HCT116 (cell line): ENCODE data around the gene SH3D19. TPM values are rescaled to one million over a fixed set of nuclear protein-coding genes. Genes with fewer than 3 reads are reported as not detected.

Experiments
- ATAC-seq: fragments of 200-7000 bp; cut with Tn5 transposase; 2 replicates; pipeline ENCODE4 v1.9.1; 2020; ENCODE audit warnings: mild to moderate bottlenecking, moderate library complexity
- BruUV-seq: library from RNA; stranded (reverse); fragments of 400-500 nt; replicated peaks from 2 replicates; lab custom pipeline; 2021; lab: Mats Ljungman, UMichigan
- CTCF ChIA-PET: fragments of 300-600 bp; sonication (Branson Sonifier 250); formaldehyde crosslinking; loops from one replicate; lab custom pipeline; 2021; ENCODE audit warnings: antibody characterized with exemption; lab: Charles Lee
- POLR2A ChIA-PET: fragments of 300-600, 350-600 bp; sonication (Branson Sonifier 250); formaldehyde crosslinking; loops from one replicate; lab custom pipeline; 2021; ENCODE audit warnings: antibody characterized with exemption; lab: Charles Lee
- RAD21 ChIA-PET, 2 experiments: fragments of 300-600 bp; sonication (Branson Sonifier 250); formaldehyde crosslinking; loops; one replicate each; lab custom pipeline; 2023; ENCODE audit warnings: low total read pairs in 2 of 2; ENCODE audit not compliant: uncharacterized antibody in 2 of 2, unreplicated experiment in 2 of 2, low non-redundant PET in 1 of 2; lab: Charles Lee
- DNase-seq: peaks from one replicate; pipeline ENCODE4 v3.0.0-alpha.2; 2010; ENCODE audit warnings: low read depth, low spot score
- H2AFZ ChIP-seq: fragments of 200-600 bp; shearing (Covaris generic), sonication (generic); 2 replicates; pipeline ENCODE4 v1.6.1; 2017; ENCODE audit warnings: low read depth, mixed run types, mixed read lengths, antibody characterized with exemption, low read length; ENCODE audit not compliant: poor library complexity, severe bottlenecking
- H3K27ac ChIP-seq: 2 replicates; pipeline ENCODE4 v1.5.1; 2012; ENCODE audit warnings: low read depth, low read length
- H3K27me3 ChIP-seq: fragments of 200-600 bp; sonication (generic); 2 replicates; pipeline ENCODE4 v1.6.1; 2016; ENCODE audit warnings: mixed run types, low read length, mixed read lengths; ENCODE audit not compliant: insufficient read depth
- H3K36me3 ChIP-seq, 2 experiments: fragments of 200-500 bp in 1 of 2; fragments of 200-600 bp in 1 of 2; sonication (Bioruptor generic) in 1 of 2; sonication (generic) in 1 of 2; 2 replicates each; pipeline versions ENCODE4 v1.5.1 to v1.6.1; 2014 to 2016; ENCODE audit warnings: low read length in 2 of 2, inconsistent platforms in 1 of 2, mixed read lengths in 1 of 2, mixed run types in 1 of 2; ENCODE audit not compliant: insufficient read depth in 2 of 2, control insufficient read depth in 1 of 2
- H3K4me1 ChIP-seq, 2 experiments: fragments of 200-600 bp in 1 of 2; sonication (generic) in 1 of 2; 2 replicates each; pipeline versions ENCODE4 v1.5.1 to v1.6.1; 2012 to 2017; ENCODE audit warnings: low read length in 2 of 2, inconsistent platforms in 1 of 2, mild to moderate bottlenecking in 1 of 2, mixed read lengths in 1 of 2, mixed run types in 1 of 2, moderate library complexity in 1 of 2; ENCODE audit not compliant: insufficient read depth in 2 of 2, control insufficient read depth in 1 of 2
- H3K4me2 ChIP-seq: fragments of 200-600 bp; sonication (generic); 2 replicates; pipeline ENCODE4 v1.6.1; 2017; ENCODE audit warnings: mixed run types, low read length, mixed read lengths
- H3K4me3 ChIP-seq, 2 experiments: fragments of 200-600 bp in 1 of 2; sonication (generic) in 1 of 2; replicated peaks in 1 of 2; 2 replicates each; pipeline ENCODE4 v1.5.1; 2011 to 2016; ENCODE audit warnings: low read length in 2 of 2, control low read depth in 1 of 2, low read depth in 1 of 2, mild to moderate bottlenecking in 1 of 2, mixed read lengths in 1 of 2, mixed run types in 1 of 2
- H3K79me2 ChIP-seq: fragments of 200-600 bp; sonication (generic); 2 replicates; pipeline ENCODE4 v1.6.1; 2017; ENCODE audit warnings: mild to moderate bottlenecking, mixed run types, low read length, moderate library complexity, mixed read lengths; ENCODE audit not compliant: insufficient read depth
- H3K9ac ChIP-seq: fragments of 200-600 bp; sonication (generic); 2 replicates; pipeline ENCODE4 v1.6.1; 2016; ENCODE audit warnings: low read length, mixed read lengths
- H3K9me2 ChIP-seq: fragments of 200-600 bp; sonication (generic), shearing (Covaris generic); 2 replicates; pipeline ENCODE4 v1.6.1; 2017; ENCODE audit warnings: mixed run types, mild to moderate bottlenecking, moderate library complexity; ENCODE audit not compliant: insufficient read depth
- H3K9me3 ChIP-seq, 2 experiments: fragments of 200-500 bp in 1 of 2; fragments of 200-600 bp in 1 of 2; sonication (Bioruptor generic) in 1 of 2; sonication (generic) in 1 of 2; 2 replicates each; pipeline ENCODE4 v1.6.1; 2014 to 2017; ENCODE audit warnings: low read length in 2 of 2, mixed read lengths in 2 of 2, inconsistent platforms in 1 of 2, low read depth in 1 of 2, mild to moderate bottlenecking in 1 of 2, mixed run types in 1 of 2, moderate library complexity in 1 of 2; ENCODE audit not compliant: control insufficient read depth in 1 of 2, insufficient read depth in 1 of 2
- H4K20me1 ChIP-seq: fragments of 200-600 bp; sonication (generic), shearing (Covaris generic); 2 replicates; pipeline ENCODE4 v1.6.1; 2017; ENCODE audit warnings: mixed run types, mild to moderate bottlenecking, moderate library complexity; ENCODE audit not compliant: insufficient read depth
- CBX3 ChIP-seq: IDR thresholded peaks from 2 replicates; pipeline ENCODE4 v1.6.1; 2012; ENCODE audit warnings: low read depth
- CEBPB ChIP-seq: IDR thresholded peaks from 2 replicates; pipeline ENCODE4 v1.6.1; 2012; ENCODE audit warnings: low read depth
- ELF1 ChIP-seq: IDR thresholded peaks from 2 replicates; pipeline ENCODE4 v1.6.1; 2012; ENCODE audit warnings: low read depth, borderline replicate concordance
- EZH2 ChIP-seq: fragments of 200-600 bp; sonication (generic); IDR thresholded peaks from 2 replicates; pipeline ENCODE4 v1.6.1; 2017; ENCODE audit warnings: antibody characterized with exemption, mixed run types
- EZH2phosphoT487 ChIP-seq: fragments of 200-600 bp; IDR thresholded peaks from 2 replicates; pipeline ENCODE4 v1.6.1; 2018; ENCODE audit warnings: antibody characterized with exemption, borderline replicate concordance
- FOSL1 ChIP-seq: IDR thresholded peaks from 2 replicates; pipeline ENCODE4 v1.6.1; 2012; ENCODE audit warnings: low read depth
- JUND ChIP-seq: IDR thresholded peaks from 2 replicates; pipeline ENCODE4 v1.6.1; 2012
- POLR2A ChIP-seq: IDR thresholded peaks from 2 replicates; pipeline ENCODE4 v1.7.0; 2011; ENCODE audit warnings: borderline replicate concordance; ENCODE audit not compliant: insufficient read depth, insufficient read length; ENCODE audit errors: extremely low read depth
- POLR2AphosphoS5 ChIP-seq: IDR thresholded peaks from 2 replicates; pipeline ENCODE4 v1.6.1; 2011; ENCODE audit warnings: mild to moderate bottlenecking, low read depth, low read length, moderate library complexity
- SIN3A ChIP-seq: IDR thresholded peaks from 2 replicates; pipeline ENCODE4 v1.6.1; 2012; ENCODE audit warnings: low read depth
- SP1 ChIP-seq: IDR thresholded peaks from 2 replicates; pipeline ENCODE4 v1.6.1; 2012; ENCODE audit warnings: low read depth
- SRF ChIP-seq: IDR thresholded peaks from 2 replicates; pipeline ENCODE4 v1.6.1; 2012; ENCODE audit warnings: low read depth
- YY1 ChIP-seq: IDR thresholded peaks from 2 replicates; pipeline ENCODE4 v1.6.1; 2011; ENCODE audit warnings: low read length, low read depth, moderate library complexity, mild to moderate bottlenecking; ENCODE audit not compliant: insufficient replicate concordance; ENCODE audit errors: extremely low read depth
- intact Hi-C: fragments of 100-400 bp; cut with micrococcal nuclease; formaldehyde crosslinking; loops from 2 replicates; pipeline ENCODE4 v1.10.0; 2022
- total RNA-seq: library from RNA; stranded (reverse); gene quantifications from one replicate; pipeline ENCODE4 v1.2.1, GENCODE V29; 2021; ENCODE audit not compliant: unreplicated experiment
- TF ChIP-seq, protein P1 (sequence below): IDR thresholded peaks from 2 replicates; pipeline ENCODE4 v1.6.1; 2011; ENCODE audit warnings: mild to moderate bottlenecking, low read length, moderate library complexity; ENCODE audit not compliant: insufficient replicate concordance; ENCODE audit errors: extremely low read depth
- TF ChIP-seq, protein P2 (sequence below): IDR thresholded peaks from 2 replicates; pipeline ENCODE4 v1.6.1; 2012; ENCODE audit warnings: low read depth
- TF ChIP-seq, protein P3 (sequence below): IDR thresholded peaks from 2 replicates; pipeline ENCODE4 v1.6.1; 2012

SH3D19 gene
- total RNA-seq, 1 experiment from 2014 or later: 37.5 TPM

DNA sequence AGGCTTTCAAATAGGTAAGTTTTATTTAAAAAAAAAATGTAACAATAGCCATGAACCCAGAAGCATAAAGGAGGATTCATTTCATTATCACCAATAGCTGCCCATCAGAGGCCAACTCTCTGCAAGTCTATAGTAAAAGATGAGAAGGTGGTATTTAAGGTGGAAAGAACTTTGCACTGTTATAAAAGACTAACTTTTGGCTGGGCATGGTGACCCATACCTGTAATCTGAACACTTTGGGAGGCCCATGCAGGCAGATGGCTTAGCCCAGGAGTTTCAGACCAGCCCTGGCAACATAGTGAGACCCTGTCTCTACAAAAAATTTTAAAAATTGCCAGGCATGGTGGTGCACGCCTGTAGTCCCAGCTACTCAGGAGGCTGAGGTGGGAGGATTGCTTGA lies 182.6 kb downstream of the SH3D19 start:
- Histone ChIP-seq H3K9me2 (no peaks in the 10 kb centered on the region), H3K9ac (no peak overlapping the region), H3K9me3 (no peaks in the 10 kb centered on the region), H3K4me1 (no peaks in the 10 kb centered on the region), H3K79me2 (no peaks in the 10 kb centered on the region), H3K4me3 (no peak overlapping the region), H3K27ac (no peak overlapping the region), H3K4me2 (no peak overlapping the region), H4K20me1 (no peaks in the 10 kb centered on the region), H3K27me3 (no peaks in the 10 kb centered on the region), H3K36me3 (0 out of 4 replicates have a peak, but pooled peaks cover 0 to 3% of the 10 kb centered on the region in 2 experiments), H2AFZ (no peak overlapping the region)
- ChIA-PET CTCF (no interaction called here), POLR2A (no interaction called here), RAD21 (no interaction called here)
- DNase-seq (no peak), ATAC-seq (no peak)
- intact Hi-C loops: no loop called here
- no TSS peak for BruUV-seq
- TF ChIP-seq SP1: no peak
- TF ChIP-seq, protein P1, sequence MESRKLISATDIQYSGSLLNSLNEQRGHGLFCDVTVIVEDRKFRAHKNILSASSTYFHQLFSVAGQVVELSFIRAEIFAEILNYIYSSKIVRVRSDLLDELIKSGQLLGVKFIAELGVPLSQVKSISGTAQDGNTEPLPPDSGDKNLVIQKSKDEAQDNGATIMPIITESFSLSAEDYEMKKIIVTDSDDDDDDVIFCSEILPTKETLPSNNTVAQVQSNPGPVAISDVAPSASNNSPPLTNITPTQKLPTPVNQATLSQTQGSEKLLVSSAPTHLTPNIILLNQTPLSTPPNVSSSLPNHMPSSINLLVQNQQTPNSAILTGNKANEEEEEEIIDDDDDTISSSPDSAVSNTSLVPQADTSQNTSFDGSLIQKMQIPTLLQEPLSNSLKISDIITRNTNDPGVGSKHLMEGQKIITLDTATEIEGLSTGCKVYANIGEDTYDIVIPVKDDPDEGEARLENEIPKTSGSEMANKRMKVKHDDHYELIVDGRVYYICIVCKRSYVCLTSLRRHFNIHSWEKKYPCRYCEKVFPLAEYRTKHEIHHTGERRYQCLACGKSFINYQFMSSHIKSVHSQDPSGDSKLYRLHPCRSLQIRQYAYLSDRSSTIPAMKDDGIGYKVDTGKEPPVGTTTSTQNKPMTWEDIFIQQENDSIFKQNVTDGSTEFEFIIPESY: no peak
- TF ChIP-seq, protein P2, sequence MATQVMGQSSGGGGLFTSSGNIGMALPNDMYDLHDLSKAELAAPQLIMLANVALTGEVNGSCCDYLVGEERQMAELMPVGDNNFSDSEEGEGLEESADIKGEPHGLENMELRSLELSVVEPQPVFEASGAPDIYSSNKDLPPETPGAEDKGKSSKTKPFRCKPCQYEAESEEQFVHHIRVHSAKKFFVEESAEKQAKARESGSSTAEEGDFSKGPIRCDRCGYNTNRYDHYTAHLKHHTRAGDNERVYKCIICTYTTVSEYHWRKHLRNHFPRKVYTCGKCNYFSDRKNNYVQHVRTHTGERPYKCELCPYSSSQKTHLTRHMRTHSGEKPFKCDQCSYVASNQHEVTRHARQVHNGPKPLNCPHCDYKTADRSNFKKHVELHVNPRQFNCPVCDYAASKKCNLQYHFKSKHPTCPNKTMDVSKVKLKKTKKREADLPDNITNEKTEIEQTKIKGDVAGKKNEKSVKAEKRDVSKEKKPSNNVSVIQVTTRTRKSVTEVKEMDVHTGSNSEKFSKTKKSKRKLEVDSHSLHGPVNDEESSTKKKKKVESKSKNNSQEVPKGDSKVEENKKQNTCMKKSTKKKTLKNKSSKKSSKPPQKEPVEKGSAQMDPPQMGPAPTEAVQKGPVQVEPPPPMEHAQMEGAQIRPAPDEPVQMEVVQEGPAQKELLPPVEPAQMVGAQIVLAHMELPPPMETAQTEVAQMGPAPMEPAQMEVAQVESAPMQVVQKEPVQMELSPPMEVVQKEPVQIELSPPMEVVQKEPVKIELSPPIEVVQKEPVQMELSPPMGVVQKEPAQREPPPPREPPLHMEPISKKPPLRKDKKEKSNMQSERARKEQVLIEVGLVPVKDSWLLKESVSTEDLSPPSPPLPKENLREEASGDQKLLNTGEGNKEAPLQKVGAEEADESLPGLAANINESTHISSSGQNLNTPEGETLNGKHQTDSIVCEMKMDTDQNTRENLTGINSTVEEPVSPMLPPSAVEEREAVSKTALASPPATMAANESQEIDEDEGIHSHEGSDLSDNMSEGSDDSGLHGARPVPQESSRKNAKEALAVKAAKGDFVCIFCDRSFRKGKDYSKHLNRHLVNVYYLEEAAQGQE: no peak
- no peak for TF ChIP-seq POLR2AphosphoS5
- TF ChIP-seq SRF: no peak
- TF ChIP-seq CBX3: no peak
- TF ChIP-seq SIN3A: no peak
- TF ChIP-seq, protein P3, sequence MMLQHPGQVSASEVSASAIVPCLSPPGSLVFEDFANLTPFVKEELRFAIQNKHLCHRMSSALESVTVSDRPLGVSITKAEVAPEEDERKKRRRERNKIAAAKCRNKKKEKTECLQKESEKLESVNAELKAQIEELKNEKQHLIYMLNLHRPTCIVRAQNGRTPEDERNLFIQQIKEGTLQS: no peak
- TF ChIP-seq JUND: no peak
- TF ChIP-seq EZH2phosphoT487: no peak
- no peak for TF ChIP-seq ELF1
- no peak for TF ChIP-seq POLR2A
- TF ChIP-seq FOSL1: no peak
- no peak for TF ChIP-seq YY1
- TF ChIP-seq EZH2: no peak
- no peak for TF ChIP-seq CEBPB
